C4-2B (cell line): Measurements from ENCODE around the gene IL37.

Experiments
- CTCF ChIP-seq: fragments of 450-650 bp; conservative IDR thresholded peaks from 2 replicates; pipeline ENCODE4 v1.5.1; 2017; ENCODE audit warnings: mild to moderate bottlenecking
- ZFX ChIP-seq: fragments of 450-650 bp; IDR thresholded peaks from 2 replicates; pipeline ENCODE4 v1.6.1; 2017

GRCh38 chr2:112907001-112907949 is 3.7 kb upstream of the IL37 start:
- no peak for TF ChIP-seq CTCF
- no peak for TF ChIP-seq ZFX
